Esophagus squamous epithelium (tissue), 5 donors: ENCODE results near the gene EVC2. TPM values are rescaled to one million over a fixed set of nuclear protein-coding genes. Genes with fewer than 3 reads are reported as not detected.

Experiments
- DNase-seq: peaks from one replicate; lab custom pipeline; 2025; lab: John Stamatoyannopoulos, UW
- H3K27ac ChIP-seq, 4 donors: fragments of 200-600 bp; sonication (generic); one replicate each; pipeline ENCODE4 v1.5.1; 2016 to 2019; ENCODE audit warnings: mild to moderate bottlenecking in 1 of 4
- H3K27me3 ChIP-seq, 4 donors: fragments of 200-600 bp; sonication (generic); 1 replicate in 3 of 4; 2 replicates in 1 of 4; pipeline versions ENCODE4 v1.5.1 to v1.6.0; 2017 to 2021; ENCODE audit warnings: antibody characterized with exemption in 1 of 4
- H3K36me3 ChIP-seq, 3 donors: fragments of 200-600 bp; sonication (generic); one replicate each; pipeline ENCODE4 v1.5.1; 2016 to 2019
- H3K4me1 ChIP-seq, 3 donors: fragments of 200-600 bp; sonication (generic); one replicate each; pipeline ENCODE4 v1.5.1; 2017 to 2019
- H3K4me3 ChIP-seq, 4 donors: fragments of 200-600 bp; sonication (generic); 1 replicate in 3 of 4; 2 replicates in 1 of 4; pipeline ENCODE4 v1.5.1; 2016 to 2019; ENCODE audit warnings: mild to moderate bottlenecking in 2 of 4, moderate library complexity in 1 of 4
- H3K9me3 ChIP-seq, 3 donors: fragments of 200-600 bp; sonication (generic); one replicate each; pipeline ENCODE4 v1.5.1; 2016 to 2019
- POLR2A ChIP-seq, 4 donors: fragments of 450-650 bp; IDR thresholded peaks; one replicate each; pipeline ENCODE4 v1.6.1; 2017; ENCODE audit warnings: antibody characterized with exemption in 4 of 4, mild to moderate bottlenecking in 4 of 4, moderate library complexity in 3 of 4
- WGBS, 2 donors: methylation state at CpG; one replicate each; pipeline ENCODE4 v1.1.5; 2018; 5-methylcytosine and 5-hydroxymethylcytosine counted together
- intact Hi-C: fragments of 100-400 bp; cut with DNase I; formaldehyde crosslinking; loops from one replicate; pipeline ENCODE4 v1.15.0; 2022
- total RNA-seq, 4 donors: library from RNA; depleted of rRNA; stranded (reverse); fragments of >200 nt; gene quantifications; one replicate each; pipeline ENCODE4 v1.1.0, GENCODE V29; 2016
- TF ChIP-seq, protein P1 (sequence below), 6 experiments: fragments of 450-650 bp in 4 of 6; fragments of 200-600 bp in 2 of 6; sonication (generic) in 2 of 6; IDR thresholded peaks; one replicate each; pipeline ENCODE4 v1.5.1; 2016 to 2019; ENCODE audit warnings: antibody characterized with exemption in 6 of 6, mild to moderate bottlenecking in 4 of 6, moderate library complexity in 4 of 6
- donor health status: DM: yes; HTN: yes; CAD: no.

Gene EVC2
- total RNA-seq, 4 donors from 2014 or later: 5.0 to 12.6 (median 5.1) TPM

- Histone ChIP-seq H3K4me3 (no peak overlapping the region), H3K27me3 (no peaks in the 10 kb centered on the region), H3K36me3 (peaks cover 0 to 70% (median under 1%) of the 10 kb centered on the region in 3 donors), H3K27ac (no peak overlapping the region), H3K9me3 (no peaks in the 10 kb centered on the region), H3K4me1 (no peaks in the 10 kb centered on the region)
- no peak for DNase-seq
- WGBS, 2 donors: 52 to 65% methylated on average over 7 of the region's 7 CpGs
- intact Hi-C loops: no loop called here
- no peak for TF ChIP-seq POLR2A (IDR thresholded peaks at IDR 0.05)
- TF ChIP-seq, protein P1, sequence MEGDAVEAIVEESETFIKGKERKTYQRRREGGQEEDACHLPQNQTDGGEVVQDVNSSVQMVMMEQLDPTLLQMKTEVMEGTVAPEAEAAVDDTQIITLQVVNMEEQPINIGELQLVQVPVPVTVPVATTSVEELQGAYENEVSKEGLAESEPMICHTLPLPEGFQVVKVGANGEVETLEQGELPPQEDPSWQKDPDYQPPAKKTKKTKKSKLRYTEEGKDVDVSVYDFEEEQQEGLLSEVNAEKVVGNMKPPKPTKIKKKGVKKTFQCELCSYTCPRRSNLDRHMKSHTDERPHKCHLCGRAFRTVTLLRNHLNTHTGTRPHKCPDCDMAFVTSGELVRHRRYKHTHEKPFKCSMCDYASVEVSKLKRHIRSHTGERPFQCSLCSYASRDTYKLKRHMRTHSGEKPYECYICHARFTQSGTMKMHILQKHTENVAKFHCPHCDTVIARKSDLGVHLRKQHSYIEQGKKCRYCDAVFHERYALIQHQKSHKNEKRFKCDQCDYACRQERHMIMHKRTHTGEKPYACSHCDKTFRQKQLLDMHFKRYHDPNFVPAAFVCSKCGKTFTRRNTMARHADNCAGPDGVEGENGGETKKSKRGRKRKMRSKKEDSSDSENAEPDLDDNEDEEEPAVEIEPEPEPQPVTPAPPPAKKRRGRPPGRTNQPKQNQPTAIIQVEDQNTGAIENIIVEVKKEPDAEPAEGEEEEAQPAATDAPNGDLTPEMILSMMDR (IDR thresholded peaks at IDR 0.05): no peak
Observed at GRCh38 chr4:5635826-5636195, 72.5 kb downstream of the EVC2 start.

DNA sequence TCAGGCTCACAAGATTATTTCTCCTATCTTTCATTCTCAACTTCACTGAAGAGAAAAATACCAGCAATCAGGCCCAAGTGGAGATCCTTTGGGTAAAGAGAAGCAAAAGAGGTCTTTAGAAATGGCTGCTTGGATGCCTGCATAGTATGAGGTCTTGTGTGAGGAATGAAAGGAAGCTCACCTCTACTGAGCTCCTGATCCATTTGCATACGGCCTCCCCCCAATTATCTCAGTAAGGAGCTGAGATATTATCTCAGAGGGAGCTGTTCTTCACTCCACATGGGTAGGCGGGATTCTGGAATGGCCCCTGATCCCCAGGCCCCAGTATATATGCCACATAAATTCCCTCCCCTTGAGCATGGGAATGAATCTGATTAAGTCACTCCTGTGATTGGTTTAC lies 75.8 kb downstream of the EVC2 start:
- Histone ChIP-seq H3K27ac (no peak overlapping the region), H3K4me1 (no peaks in the 10 kb centered on the region), H3K27me3 (no peaks in the 10 kb centered on the region), H3K9me3 (no peaks in the 10 kb centered on the region), H3K36me3 (peaks cover 3 to 82% (median 5%) of the 10 kb centered on the region in 3 donors), H3K4me3 (no peak overlapping the region)
- no peak for DNase-seq
- TF ChIP-seq, protein P1 (IDR thresholded peaks at IDR 0.05): no peak
- TF ChIP-seq POLR2A (IDR thresholded peaks at IDR 0.05): no peak
- intact Hi-C loops: no loop called here
- WGBS, 2 donors: 48 to 94% methylated on average over 2 of the region's 2 CpGs

DNA sequence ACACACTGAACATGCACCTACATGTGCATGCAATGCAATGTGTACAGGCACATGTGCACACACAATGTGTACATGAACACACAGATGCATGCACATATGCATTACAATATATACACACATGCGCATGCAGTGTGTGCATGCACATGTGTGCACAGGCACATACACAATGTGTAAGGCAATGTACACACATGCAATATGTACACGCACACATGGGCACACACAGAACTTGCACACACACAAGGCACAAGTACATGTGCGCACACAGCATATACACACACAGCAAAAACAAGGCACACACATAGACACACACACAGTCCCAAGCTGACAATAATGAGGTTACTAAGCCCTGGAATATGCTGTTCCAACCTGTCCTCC lies 76.3 kb downstream of the EVC2 start:
- TF ChIP-seq, protein P1 (IDR thresholded peaks at IDR 0.05): no peak
- no peak for TF ChIP-seq POLR2A (IDR thresholded peaks at IDR 0.05)
- H3K36me3 ChIP-seq: peaks cover 3 to 84% (median 5%) of the 10 kb centered on the region in 3 donors

DNA sequence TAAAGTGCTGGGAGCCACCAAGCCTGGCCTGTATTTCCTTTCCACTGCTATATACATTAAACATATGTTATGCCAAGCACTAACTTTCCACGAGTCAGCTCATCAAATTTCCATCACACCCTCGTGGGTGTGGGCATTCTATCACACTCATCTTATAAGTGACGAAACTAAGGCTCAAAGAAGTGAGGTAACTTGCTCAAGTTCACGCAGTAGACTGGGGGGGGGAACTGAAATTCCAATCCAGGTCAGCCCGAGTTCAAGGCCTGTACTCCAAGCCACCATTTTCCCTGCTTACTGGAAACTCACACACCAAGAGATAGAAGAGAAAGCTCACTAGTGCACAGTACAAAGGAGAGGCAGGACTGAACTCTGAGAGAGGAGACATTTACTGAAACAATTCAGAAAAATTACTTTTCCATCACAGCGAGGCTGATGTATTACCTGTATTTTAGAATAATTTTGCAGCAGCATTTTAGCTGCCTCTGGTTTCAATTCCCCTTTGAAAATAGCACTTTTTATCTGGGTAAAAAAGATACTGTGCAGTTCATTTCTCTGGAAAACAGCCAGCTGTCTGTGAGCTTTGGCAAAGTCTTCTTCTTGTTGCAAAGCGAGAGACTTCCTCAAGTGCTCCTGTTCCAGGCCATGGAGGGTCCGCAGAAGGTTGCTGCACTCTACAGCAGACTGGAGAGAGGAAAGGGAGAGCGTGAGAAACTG lies 76.8 kb downstream of the EVC2 start:
- 70 to 74% methylated on average over 8 to 9 of the region's 9 CpGs for WGBS, 2 donors
- no peak for DNase-seq

More for the DNA sequence above, 76.3 kb downstream of the EVC2 start:
- H3K4me3 ChIP-seq: no peak overlapping the region
- H3K27ac ChIP-seq: no peak overlapping the region
- no peaks in the 10 kb centered on the region for H3K4me1 ChIP-seq
- intact Hi-C loops: no loop called here
- no peaks in the 10 kb centered on the region for H3K27me3 ChIP-seq
- WGBS, 2 donors: 74 to 97% methylated on average over 3 of the region's 3 CpGs
- no peaks in the 10 kb centered on the region for H3K9me3 ChIP-seq
- DNase-seq: no peak

DNA sequence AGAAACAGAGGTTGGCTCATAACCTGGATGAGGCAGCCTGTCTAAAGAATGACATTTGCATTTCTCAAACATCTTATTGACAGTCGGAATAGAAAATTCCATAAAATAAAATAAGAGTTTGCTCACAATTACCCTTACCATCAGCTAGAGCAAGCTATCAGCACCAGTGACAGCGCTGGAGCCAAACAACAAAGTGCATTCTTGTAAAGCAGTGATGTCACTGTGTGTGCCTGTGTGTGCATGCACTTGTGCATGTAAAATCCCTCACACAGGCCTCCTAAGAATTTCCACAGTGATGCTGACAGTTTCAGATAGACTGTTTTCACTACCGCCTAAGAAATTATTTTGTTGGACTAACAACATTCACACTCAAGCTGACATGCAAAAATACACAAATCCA lies 77.6 kb downstream of the EVC2 start:
- H3K36me3 ChIP-seq: peaks cover 3 to 88% (median 5%) of the 10 kb centered on the region in 3 donors
- intact Hi-C loops: no loop called here
- WGBS, 2 donors: 94 to 96% methylated on average over 3 of the region's 3 CpGs

More for the DNA sequence above, 76.8 kb downstream of the EVC2 start:
- H3K36me3 ChIP-seq: peaks cover 3 to 86% (median 5%) of the 10 kb centered on the region in 3 donors
- no peak overlapping the region for H3K27ac ChIP-seq
- TF ChIP-seq POLR2A (IDR thresholded peaks at IDR 0.05): no peak
- TF ChIP-seq, protein P1 (IDR thresholded peaks at IDR 0.05): no peak
- intact Hi-C loops: no loop called here
- H3K27me3 ChIP-seq: no peaks in the 10 kb centered on the region
- no peak overlapping the region for H3K4me3 ChIP-seq
- no peaks in the 10 kb centered on the region for H3K9me3 ChIP-seq
- no peaks in the 10 kb centered on the region for H3K4me1 ChIP-seq

More for the DNA sequence above, 77.6 kb downstream of the EVC2 start:
- no peak for TF ChIP-seq POLR2A (IDR thresholded peaks at IDR 0.05)
- TF ChIP-seq, protein P1 (IDR thresholded peaks at IDR 0.05): no peak
- no peak overlapping the region for H3K4me3 ChIP-seq
- no peak overlapping the region for H3K27ac ChIP-seq
- DNase-seq: no peak
- H3K9me3 ChIP-seq: no peaks in the 10 kb centered on the region
- no peaks in the 10 kb centered on the region for H3K27me3 ChIP-seq
- no peaks in the 10 kb centered on the region for H3K4me1 ChIP-seq
